ENCODE measurements around the gene OGN. TPM values are rescaled to one million over a fixed set of nuclear protein-coding genes. Genes with fewer than 3 reads are reported as not detected.

OGN gene
- total and polyA plus RNA-seq, 2 of the 4 experiments (the other 2 are of a cell fraction): under 0.01 to 0.10 TPM

DNA sequence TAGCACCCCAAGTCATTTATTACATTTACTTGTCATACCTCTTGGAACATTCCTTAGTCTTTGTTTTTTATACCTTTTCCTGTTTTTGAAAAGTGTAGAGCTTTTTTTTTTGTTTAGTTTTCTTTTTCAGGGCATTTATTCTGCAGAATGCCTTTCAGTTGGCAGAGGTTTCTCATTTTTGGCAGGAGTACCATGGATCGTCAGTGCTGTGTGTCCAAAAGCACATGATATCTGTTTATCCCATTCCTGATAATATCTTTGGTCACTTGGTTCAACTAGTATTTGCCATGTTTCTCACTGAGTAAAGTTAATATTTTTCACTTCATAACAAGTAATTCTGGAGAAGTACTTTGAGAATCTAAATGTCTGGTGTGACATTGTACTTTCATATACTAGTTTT lies 10.7 kb downstream of the OGN start:
- Histone ChIP-seq H2BK120ac (ENCODE audit: low read depth, low read length) (no peak overlapping the region), H2BK20ac (ENCODE audit: low read depth, low read length) (no peak overlapping the region), H2AK9ac (replicated peaks; ENCODE audit: low read depth, low read length, poor library complexity) (no peak overlapping the region), H3K79me1 (ENCODE audit: low read depth in 1 of 2, low read length in 2 of 2) (no peaks in the 10 kb centered on the region), H3K4me1 (ENCODE audit: control insufficient read depth, insufficient read depth, low read length) (peaks cover 2% of the 10 kb centered on the region; the same call in 1 of the 2 replicates), H3K4me3 (ENCODE audit: insufficient read depth, low read depth, low read length) (no peak overlapping the region), H4K91ac (ENCODE audit: insufficient read depth, low read depth, low read length) (no peak overlapping the region), H3K14ac (replicated peaks; ENCODE audit: low read depth, low read length) (no peak overlapping the region), H4K8ac (ENCODE audit: low read depth in 2 of 2, low read length in 2 of 2) (no peak overlapping the region), H4K5ac (ENCODE audit: low read depth, low read length) (no peak overlapping the region), H3K4ac (ENCODE audit: low read depth, low read length) (no peak overlapping the region), H3K23ac (ENCODE audit: low read depth, low read length) (no peak overlapping the region), H2AFZ (replicated peaks; ENCODE audit: low read length, poor library complexity) (no peak overlapping the region), H3K56ac (ENCODE audit: extremely low read depth, insufficient read depth, low read length) (no peak overlapping the region), H3K18ac (ENCODE audit: low read depth, low read length) (no peak overlapping the region), H3K9me1 (ENCODE audit: insufficient read depth, low read length) (no peaks in the 10 kb centered on the region), H2AK5ac (ENCODE audit: low read depth, low read length) (no peak overlapping the region), H3K27me3 (ENCODE audit: control insufficient read depth, insufficient read depth, low read length) (no peaks in the 10 kb centered on the region), H3K27ac (ENCODE audit: insufficient read depth, low read length) (no peak overlapping the region), H3K9ac (ENCODE audit: low read depth, low read length) (no peak overlapping the region), H3K9me3 (ENCODE audit: control insufficient read depth, insufficient read depth, low read length) (no peaks in the 10 kb centered on the region), H2BK15ac (ENCODE audit: low read depth, low read length) (no peak overlapping the region), H2BK5ac (ENCODE audit: low read depth, low read length, poor library complexity, severe bottlenecking) (no peak overlapping the region), H3K4me2 (ENCODE audit: low read depth, low read length) (peak overlapping the region; percentile 59; the same call in 1 of the 2 replicates), H4K20me1 (ENCODE audit: insufficient read depth, low read length) (no peaks in the 10 kb centered on the region), H3K36me3 (ENCODE audit: control insufficient read depth, insufficient read depth, low read length) (no peaks in the 10 kb centered on the region)
- no TSS peak for BruUV-seq (replicated peaks)
- CTCF ChIA-PET: interaction anchor here (0.7 to 1.5 kb wide), 3 partner anchors 14 to 726 kb away, joined by 3 to 6 read pairs (median 4); no protein-coding TSS in a partner anchor
- dilution Hi-C loops (cut with HindIII; ENCODE audit: low sequenced_read_pairs, unreplicated experiment): no loop called here
- no CpG with 5 or more reads among the region's 1 CpG for WGBS, 2 experiments (ENCODE audit: extremely low coverage in 2 of 2, insufficient read length in 1 of 2)
- TF ChIP-seq, protein P1, sequence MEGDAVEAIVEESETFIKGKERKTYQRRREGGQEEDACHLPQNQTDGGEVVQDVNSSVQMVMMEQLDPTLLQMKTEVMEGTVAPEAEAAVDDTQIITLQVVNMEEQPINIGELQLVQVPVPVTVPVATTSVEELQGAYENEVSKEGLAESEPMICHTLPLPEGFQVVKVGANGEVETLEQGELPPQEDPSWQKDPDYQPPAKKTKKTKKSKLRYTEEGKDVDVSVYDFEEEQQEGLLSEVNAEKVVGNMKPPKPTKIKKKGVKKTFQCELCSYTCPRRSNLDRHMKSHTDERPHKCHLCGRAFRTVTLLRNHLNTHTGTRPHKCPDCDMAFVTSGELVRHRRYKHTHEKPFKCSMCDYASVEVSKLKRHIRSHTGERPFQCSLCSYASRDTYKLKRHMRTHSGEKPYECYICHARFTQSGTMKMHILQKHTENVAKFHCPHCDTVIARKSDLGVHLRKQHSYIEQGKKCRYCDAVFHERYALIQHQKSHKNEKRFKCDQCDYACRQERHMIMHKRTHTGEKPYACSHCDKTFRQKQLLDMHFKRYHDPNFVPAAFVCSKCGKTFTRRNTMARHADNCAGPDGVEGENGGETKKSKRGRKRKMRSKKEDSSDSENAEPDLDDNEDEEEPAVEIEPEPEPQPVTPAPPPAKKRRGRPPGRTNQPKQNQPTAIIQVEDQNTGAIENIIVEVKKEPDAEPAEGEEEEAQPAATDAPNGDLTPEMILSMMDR (conservative IDR thresholded peaks at IDR 0.05; ENCODE audit: low read depth, low read length): no peak
- TF ChIP-seq POLR2A (IDR thresholded peaks at IDR 0.05; ENCODE audit: low read depth, low read length) (no peak), MAZ (IDR thresholded peaks at IDR 0.05; ENCODE audit: borderline replicate concordance, low read depth, low read length) (no peak), CEBPB (IDR thresholded peaks at IDR 0.05; ENCODE audit: low read depth, low read length) (no peak), RFX5 (IDR thresholded peaks at IDR 0.05; ENCODE audit: low read depth, low read length) (no peak), NFE2L2 (IDR thresholded peaks at IDR 0.05; ENCODE audit: low read depth, low read length) (no peak), RAD21 (IDR thresholded peaks at IDR 0.05; ENCODE audit: low read length) (no peak), CHD1 (IDR thresholded peaks at IDR 0.05; ENCODE audit: low read depth, low read length) (no peak), MAFK (IDR thresholded peaks at IDR 0.05; ENCODE audit: low read depth, low read length) (no peak), RCOR1 (IDR thresholded peaks at IDR 0.05; ENCODE audit: insufficient replicate concordance, low read length) (no peak), BHLHE40 (IDR thresholded peaks at IDR 0.05; ENCODE audit: low read depth, low read length) (no peak), MXI1 (IDR thresholded peaks at IDR 0.05; ENCODE audit: borderline replicate concordance, low read depth, low read length) (no peak), SMC3 (IDR thresholded peaks at IDR 0.05; ENCODE audit: low read depth, low read length) (no peak), FOS (IDR thresholded peaks at IDR 0.05; ENCODE audit: low read depth, low read length) (no peak)
- TF ChIP-seq, protein P2, sequence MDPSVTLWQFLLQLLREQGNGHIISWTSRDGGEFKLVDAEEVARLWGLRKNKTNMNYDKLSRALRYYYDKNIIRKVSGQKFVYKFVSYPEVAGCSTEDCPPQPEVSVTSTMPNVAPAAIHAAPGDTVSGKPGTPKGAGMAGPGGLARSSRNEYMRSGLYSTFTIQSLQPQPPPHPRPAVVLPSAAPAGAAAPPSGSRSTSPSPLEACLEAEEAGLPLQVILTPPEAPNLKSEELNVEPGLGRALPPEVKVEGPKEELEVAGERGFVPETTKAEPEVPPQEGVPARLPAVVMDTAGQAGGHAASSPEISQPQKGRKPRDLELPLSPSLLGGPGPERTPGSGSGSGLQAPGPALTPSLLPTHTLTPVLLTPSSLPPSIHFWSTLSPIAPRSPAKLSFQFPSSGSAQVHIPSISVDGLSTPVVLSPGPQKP (IDR thresholded peaks at IDR 0.05; ENCODE audit: borderline replicate concordance, low read depth, low read length): no peak
- TF ChIP-seq, protein P3, sequence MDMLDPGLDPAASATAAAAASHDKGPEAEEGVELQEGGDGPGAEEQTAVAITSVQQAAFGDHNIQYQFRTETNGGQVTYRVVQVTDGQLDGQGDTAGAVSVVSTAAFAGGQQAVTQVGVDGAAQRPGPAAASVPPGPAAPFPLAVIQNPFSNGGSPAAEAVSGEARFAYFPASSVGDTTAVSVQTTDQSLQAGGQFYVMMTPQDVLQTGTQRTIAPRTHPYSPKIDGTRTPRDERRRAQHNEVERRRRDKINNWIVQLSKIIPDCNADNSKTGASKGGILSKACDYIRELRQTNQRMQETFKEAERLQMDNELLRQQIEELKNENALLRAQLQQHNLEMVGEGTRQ (IDR thresholded peaks at IDR 0.05; ENCODE audit: low read depth, low read length): no peak
- ATAC-seq (ENCODE audit: low read depth) (0 out of 2 replicates have a peak, but pooled peaks have one; percentile 27), DNase-seq (no peak)
- POLR2A ChIA-PET (ENCODE audit: unreplicated experiment): no interaction called here
- in situ Hi-C loops (cut with MboI; ENCODE audit: low sequenced_read_pairs): no loop called here
- intact Hi-C loops (cut with micrococcal nuclease): no loop called here
